Transverse colon (tissue), 4 donors: ENCODE data around the gene GALNT10. TPM values are rescaled to one million over a fixed set of nuclear protein-coding genes. Genes with fewer than 3 reads are reported as not detected.

ENCODE experiments used
- DNase-seq: peaks from one replicate; pipeline ENCODE4 v3.0.0-alpha.2; 2019
- H3K27ac ChIP-seq, 4 donors: fragments of 200-600 bp; sonication (generic); 2 replicates each; pipeline ENCODE4 v1.5.1; 2016 to 2018; ENCODE audit warnings: inconsistent platforms in 4 of 4
- H3K27me3 ChIP-seq: fragments of 200-600 bp; sonication (generic); 2 replicates; pipeline ENCODE4 v1.5.1; 2017; ENCODE audit warnings: inconsistent platforms
- H3K36me3 ChIP-seq, 4 donors: fragments of 200-600 bp; sonication (generic); 2 replicates each; pipeline ENCODE4 v1.5.1; 2017 to 2019; ENCODE audit warnings: inconsistent platforms in 4 of 4
- H3K4me1 ChIP-seq, 4 donors: fragments of 200-600 bp; sonication (generic); 2 replicates each; pipeline ENCODE4 v1.5.1; 2017 to 2020; ENCODE audit warnings: inconsistent platforms in 4 of 4
- H3K4me3 ChIP-seq, 4 donors: fragments of 200-600 bp; sonication (generic); 1 replicate in 1 of 4; 2 replicates in 3 of 4; pipeline versions ENCODE4 v1.5.1 to v1.6.1; 2017 to 2019; ENCODE audit warnings: inconsistent platforms in 4 of 4
- H3K9me3 ChIP-seq, 2 donors: fragments of 200-600 bp; sonication (generic); 2 replicates each; pipeline ENCODE4 v1.5.1; 2017 to 2019; ENCODE audit warnings: inconsistent platforms in 2 of 2
- CTCF ChIP-seq, 5 experiments: fragments of 200-600 bp in 3 of 5; fragments of 450-650 bp in 2 of 5; sonication (generic) in 3 of 5; IDR thresholded peaks; 1 replicate in 2 of 5; 2 replicates in 3 of 5; pipeline ENCODE4 v1.5.1; 2016 to 2017; ENCODE audit warnings: antibody characterized with exemption in 5 of 5, inconsistent platforms in 3 of 5, mild to moderate bottlenecking in 2 of 5, moderate library complexity in 1 of 5
- EP300 ChIP-seq: sonication (generic); formaldehyde crosslinking; IDR thresholded peaks from one replicate; pipeline ENCODE4 v1.6.1; 2017; ENCODE audit warnings: antibody characterized with exemption, low read depth
- POLR2A ChIP-seq: fragments of 450-650 bp; IDR thresholded peaks from one replicate; pipeline ENCODE4 v1.6.1; 2016; ENCODE audit warnings: antibody characterized with exemption, mild to moderate bottlenecking, moderate library complexity
- POLR2AphosphoS5 ChIP-seq, 3 donors: sonication (generic); formaldehyde crosslinking; IDR thresholded peaks; one replicate each; pipeline ENCODE4 v1.6.1; 2016; ENCODE audit warnings: antibody characterized with exemption in 3 of 3
- WGBS, 2 donors: methylation state at CpG; one replicate each; pipeline ENCODE4 v1.1.5; 2018; ENCODE audit warnings: low coverage in 1 of 2; 5-methylcytosine and 5-hydroxymethylcytosine counted together
- in situ Hi-C, 4 donors: fragments of 200-750 bp; cut with MboI; loops; one replicate each; pipeline versions ENCODE4 v1.15.0 to v1.15.1; 2017; ENCODE audit warnings: low sequenced_read_pairs in 3 of 4, low pct_ligation_motif_present in 1 of 4, low pct_unique_long_range_greater_than_20kb in 1 of 4
- intact Hi-C: fragments of 100-400 bp; cut with DNase I; formaldehyde crosslinking; loops from one replicate; pipeline ENCODE4 v1.15.1; 2023; ENCODE audit warnings: low total_unique reads
- total RNA-seq, 4 donors: library from RNA; depleted of rRNA; stranded (reverse); fragments of >200 nt; gene quantifications; one replicate each; pipeline ENCODE4 v1.1.0, GENCODE V29; 2016

The GALNT10 gene
- total RNA-seq, 4 donors from 2014 or later: 18.7 to 142 (median 39.3) TPM

DNA sequence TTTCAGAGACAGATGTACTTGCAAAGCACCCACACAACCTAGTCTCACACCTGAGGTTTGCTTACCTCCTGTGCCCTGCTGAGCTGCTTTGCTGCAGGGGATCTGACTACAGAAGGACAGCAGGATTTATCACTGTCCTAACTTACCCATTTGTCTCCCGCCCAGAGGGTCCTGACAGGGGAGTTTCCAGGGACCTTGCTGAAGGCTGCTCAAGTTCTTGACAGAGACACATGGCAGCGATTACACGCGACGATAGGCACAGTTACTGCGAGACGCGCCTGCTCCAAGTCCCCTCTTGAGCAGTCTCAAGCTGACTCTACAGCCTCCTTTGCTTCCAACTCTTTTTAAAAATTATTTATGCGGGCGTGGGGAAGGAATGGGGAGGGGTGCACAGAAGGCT lies 24.6 kb upstream of the GALNT10 start:
- no peak for DNase-seq
- Histone ChIP-seq H3K36me3 (no peaks in the 10 kb centered on the region), H3K27ac (no peak overlapping the region), H3K27me3 (no peaks in the 10 kb centered on the region), H3K4me1 (no peaks in the 10 kb centered on the region), H3K4me3 (no peak overlapping the region), H3K9me3 (no peaks in the 10 kb centered on the region)
- 67 to 80% methylated on average over 1 to 10 of the region's 10 CpGs for WGBS, 2 donors
- in situ Hi-C loops (no loop called here), intact Hi-C loops (no loop called here)
- TF ChIP-seq EP300: no peak

DNA sequence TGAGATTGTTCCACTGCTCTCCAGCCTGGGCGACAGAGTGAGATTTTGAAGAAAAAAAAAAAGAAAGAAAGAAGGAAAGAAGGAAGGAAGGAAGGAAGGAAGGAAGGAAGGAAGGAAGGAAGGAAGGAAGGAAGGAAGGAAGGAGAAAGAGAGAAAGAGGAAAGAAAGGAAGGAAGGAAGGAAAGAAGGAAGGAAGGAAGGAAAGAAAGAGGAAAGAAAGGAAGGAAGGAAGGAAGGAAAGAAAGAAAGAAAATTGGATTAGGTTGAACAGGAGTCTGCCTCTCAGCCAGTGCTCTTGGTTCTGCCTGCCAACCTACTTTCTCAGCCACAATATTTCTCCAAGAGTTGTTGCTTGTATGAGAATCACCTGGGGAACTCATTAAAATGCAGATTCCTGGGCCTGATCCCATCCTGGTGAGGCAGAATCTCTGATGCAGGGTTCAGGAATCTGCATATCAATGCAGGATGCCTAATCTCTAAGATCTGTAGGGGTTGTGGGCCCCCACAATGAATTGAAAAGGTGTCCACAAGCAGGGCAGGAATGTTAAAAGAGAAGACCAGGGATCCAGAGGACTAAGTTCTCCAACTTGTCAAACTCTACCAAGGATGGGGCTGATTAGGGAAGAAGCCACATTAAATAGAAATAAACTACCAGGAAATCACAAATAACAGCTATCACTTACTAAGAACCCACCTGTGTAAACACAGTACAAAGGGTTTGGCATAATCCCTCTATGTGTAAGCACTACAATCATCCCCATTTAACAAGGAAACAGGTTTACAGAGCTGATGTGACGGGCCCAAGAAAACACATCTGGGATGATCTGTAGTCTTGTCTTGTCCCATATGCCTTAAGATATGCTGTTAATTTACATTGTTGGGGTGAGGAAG lies 23.4 kb upstream of the GALNT10 start:
- Histone ChIP-seq H3K27ac (no peak overlapping the region), H3K27me3 (no peaks in the 10 kb centered on the region), H3K36me3 (no peaks in the 10 kb centered on the region), H3K4me3 (no peak overlapping the region), H3K9me3 (no peaks in the 10 kb centered on the region), H3K4me1 (no peaks in the 10 kb centered on the region)
- no peak for TF ChIP-seq EP300
- TF ChIP-seq CTCF (IDR thresholded peaks at IDR 0.05): no peak
- no peak for TF ChIP-seq POLR2AphosphoS5 (IDR thresholded peaks at IDR 0.05)
- TF ChIP-seq POLR2A: no peak
- in situ Hi-C loops (no loop called here), intact Hi-C loops (no loop called here)
- WGBS, 2 donors: 67 to 88% methylated on average over 1 to 2 of the region's 2 CpGs
- no peak for DNase-seq

DNA sequence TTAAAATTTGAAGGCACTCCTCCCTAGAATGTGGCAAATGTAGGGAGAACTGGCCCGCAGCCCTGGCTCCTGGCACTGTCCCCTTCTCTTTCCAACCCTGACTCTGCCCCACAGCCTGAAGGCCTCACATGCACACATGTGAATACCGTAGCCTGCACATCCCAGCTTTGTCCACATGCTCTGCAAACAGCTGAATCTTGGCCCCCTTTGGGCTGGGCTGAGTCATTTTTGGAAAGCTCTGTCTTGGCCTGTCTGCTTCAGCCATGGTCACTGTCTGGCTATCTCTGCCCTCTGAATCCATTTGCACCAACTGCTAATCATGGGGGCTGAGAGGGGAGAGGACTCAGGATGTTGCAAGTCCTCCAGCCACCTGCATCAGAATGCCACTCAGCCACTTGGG lies 22.1 kb upstream of the GALNT10 start:
- intact Hi-C loops: no loop called here
- Histone ChIP-seq H3K4me1 (no peaks in the 10 kb centered on the region), H3K36me3 (no peaks in the 10 kb centered on the region), H3K9me3 (no peaks in the 10 kb centered on the region), H3K4me3 (no peak overlapping the region), H3K27ac (no peak overlapping the region), H3K27me3 (no peaks in the 10 kb centered on the region)
- WGBS, 2 donors: 92% methylated on average over 2 of the region's 2 CpGs; no CpG with 5 or more reads in 1 of the 2 donors
- DNase-seq: no peak
- in situ Hi-C loops: no loop called here
- TF ChIP-seq POLR2AphosphoS5 (IDR thresholded peaks at IDR 0.05): no peak
- TF ChIP-seq EP300: no peak
- no peak for TF ChIP-seq POLR2A
- TF ChIP-seq CTCF (IDR thresholded peaks at IDR 0.05): no peak

GRCh38 chr5:154172785-154173184 lies 17.7 kb upstream of the GALNT10 start:
- no peak for TF ChIP-seq POLR2A
- TF ChIP-seq CTCF (IDR thresholded peaks at IDR 0.05): no peak
- no peak for TF ChIP-seq POLR2AphosphoS5 (IDR thresholded peaks at IDR 0.05)
- no peak for TF ChIP-seq EP300
- H3K4me3 ChIP-seq: no peak overlapping the region
- in situ Hi-C loops: loop anchor here in 2 of 4 donors (5.0 to 10.0 kb wide), 2 partner anchors 85 to 88 kb away; no protein-coding TSS in a partner anchor
- peaks cover 0 to 5% (median 0%) of the 10 kb centered on the region in 4 donors for H3K4me1 ChIP-seq
- no peaks in the 10 kb centered on the region for H3K9me3 ChIP-seq
- no peak overlapping the region for H3K27ac ChIP-seq
- no peaks in the 10 kb centered on the region for H3K36me3 ChIP-seq
- WGBS, 2 donors: 77 to 94% methylated on average over 2 of the region's 2 CpGs
- DNase-seq: no peak
- H3K27me3 ChIP-seq: no peaks in the 10 kb centered on the region
- intact Hi-C loops: no loop called here
